GM18868 (cell line): ENCODE measurements around the gene AKAP13.

Experiments
- ATAC-seq: cut with Tn5 transposase; IDR thresholded peaks from one replicate; pipeline ENCODE4 v1.9.1; 2021; ENCODE audit warnings: mild to moderate bottlenecking, moderate library complexity; ENCODE audit not compliant: unreplicated experiment

Gene AKAP13

DNA sequence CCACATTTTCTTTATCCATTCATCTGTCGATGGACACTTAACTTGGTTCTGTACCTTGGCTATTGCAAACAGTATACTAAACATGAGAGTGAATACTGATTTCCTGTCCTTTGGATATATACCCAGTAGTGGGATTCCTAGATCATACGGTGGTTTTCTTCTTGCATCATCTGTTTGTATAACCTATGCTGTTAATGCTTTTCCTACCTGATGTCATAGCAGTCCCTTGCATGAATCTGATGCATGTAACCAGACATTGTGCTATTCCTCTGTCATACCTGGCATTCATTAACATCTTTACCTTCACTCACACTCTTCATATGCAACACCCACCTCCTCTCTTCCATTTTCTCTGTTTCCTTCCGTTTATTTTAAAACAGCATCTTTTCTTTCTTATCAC lies 229.1 kb downstream of the AKAP13 start:
- ATAC-seq = no peak

DNA sequence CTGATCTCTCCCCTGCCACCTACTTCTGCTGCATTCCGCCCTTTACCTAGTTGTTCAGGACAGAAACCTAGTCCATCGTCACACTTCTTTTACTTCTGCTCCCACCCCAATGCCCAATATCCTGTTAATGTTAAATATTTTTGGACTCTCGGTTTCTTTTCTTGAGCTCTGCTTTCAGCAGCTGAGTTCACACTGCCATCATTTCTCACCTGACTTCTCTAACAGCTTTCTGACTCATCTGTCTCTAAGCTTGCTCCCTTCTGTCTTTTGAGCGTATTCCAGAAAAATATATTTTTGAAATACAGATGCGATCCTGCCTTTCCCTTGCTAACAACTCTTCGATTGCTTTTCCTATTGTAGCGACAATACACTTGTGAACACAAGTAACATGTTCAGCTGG lies 231.0 kb downstream of the AKAP13 start:
- no peak for ATAC-seq

DNA sequence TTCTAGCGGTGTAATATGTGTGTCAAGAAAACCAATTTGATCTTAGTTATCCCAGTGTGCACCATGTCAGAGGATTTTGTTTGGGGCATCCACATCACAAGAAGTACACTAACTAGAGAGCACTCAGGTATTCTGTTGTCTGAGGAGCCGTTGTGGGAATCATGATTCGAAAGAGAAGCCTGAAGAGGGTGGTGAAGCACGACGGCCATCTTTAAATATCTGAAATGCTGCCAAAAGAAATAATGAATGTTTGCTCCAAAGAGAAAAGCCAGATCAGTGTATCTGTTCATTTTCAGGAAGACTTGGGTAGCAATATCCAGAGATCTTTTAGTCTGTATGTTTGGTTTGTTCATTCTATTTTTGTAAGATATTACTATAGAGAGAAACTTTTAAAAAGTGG lies 233.7 kb downstream of the AKAP13 start:
- no peak for ATAC-seq

DNA sequence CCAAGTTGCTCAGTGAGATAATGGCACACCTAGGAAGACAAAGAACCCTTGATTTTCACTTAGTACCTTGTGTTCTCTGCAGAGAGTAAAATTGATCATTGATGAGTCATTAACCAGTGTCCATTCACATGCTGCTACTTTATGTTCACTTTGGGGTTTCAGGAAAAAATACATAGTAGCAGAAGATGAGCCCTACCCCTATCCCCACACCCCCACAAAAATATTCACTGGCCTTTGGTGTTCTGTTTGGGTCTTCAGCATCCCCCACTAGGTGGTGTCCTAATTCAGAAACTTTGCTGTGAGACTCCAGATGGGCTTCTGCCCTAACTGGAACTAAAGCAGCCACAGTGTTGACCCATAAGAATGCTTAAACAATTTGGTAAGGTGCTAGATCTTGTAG lies 235.5 kb downstream of the AKAP13 start:
- ATAC-seq = peak; percentile 60

DNA sequence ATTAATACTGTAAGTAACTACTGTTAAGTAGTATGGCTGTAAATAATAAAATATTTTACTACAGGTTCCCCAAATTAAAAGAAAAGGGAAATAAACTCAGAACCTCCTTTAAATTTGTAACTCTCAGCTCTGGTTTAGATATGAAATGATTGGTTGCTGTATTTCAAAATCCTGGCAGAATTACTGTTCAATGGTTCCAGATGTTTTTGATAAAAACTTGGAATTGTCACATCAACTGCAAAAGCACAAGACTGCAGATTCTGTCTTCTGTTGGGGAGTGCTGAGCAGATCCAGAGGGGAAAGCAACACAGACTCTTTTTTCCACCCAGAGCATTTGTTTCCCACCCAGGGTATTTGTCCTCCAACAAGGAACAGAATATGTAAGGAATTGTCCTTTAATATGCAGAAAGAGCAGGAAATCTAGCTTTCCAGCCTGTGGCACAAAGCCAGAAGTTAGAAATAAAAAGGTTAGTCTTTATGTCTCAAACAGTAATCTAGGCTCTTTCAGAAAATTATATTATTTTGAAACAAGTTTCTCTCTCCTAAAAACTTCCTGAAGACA lies 236.2 kb downstream of the AKAP13 start:
- no peak for ATAC-seq

DNA sequence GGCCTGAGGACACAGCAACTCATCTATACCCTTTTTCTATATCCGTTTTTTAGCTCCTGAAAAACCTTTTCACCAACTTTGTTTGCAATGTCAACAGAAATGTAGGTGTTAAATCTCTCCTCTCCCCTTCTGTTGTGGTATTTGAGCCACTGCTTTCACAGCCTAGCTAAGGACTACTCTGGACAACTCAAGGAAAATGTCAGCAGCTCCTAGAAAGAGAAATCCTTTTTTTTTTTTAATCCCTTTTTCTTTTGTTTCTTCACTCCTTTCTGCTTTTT lies 237.8 kb downstream of the AKAP13 start:
- no peak for ATAC-seq

DNA sequence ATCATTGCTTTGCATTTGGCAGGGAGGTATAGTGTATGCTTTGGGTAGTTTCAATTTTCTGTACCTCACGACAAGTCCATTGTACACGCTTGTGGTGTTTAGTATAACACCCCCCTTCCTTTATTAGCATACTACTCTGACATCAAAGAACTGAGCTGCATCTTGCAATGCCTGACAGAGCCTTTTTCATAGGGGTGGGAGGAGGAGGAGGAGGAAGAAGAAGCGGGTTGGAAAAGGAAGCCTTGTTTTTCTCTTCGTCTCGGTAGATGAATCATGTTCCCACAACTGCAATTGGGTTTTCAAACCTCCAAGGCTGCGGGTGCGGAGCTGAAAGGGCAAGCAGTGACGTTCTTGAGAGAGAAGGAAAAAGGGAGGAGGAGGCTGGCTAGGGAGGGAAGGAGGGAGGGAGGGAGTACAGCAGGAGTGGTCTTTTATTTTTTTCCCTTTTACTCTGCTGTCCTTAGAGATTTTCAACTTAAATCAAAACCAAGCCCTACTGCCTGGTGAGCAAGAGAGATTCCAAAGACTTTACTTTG lies 238.6 kb downstream of the AKAP13 start:
- ATAC-seq = peak; percentile 77

DNA sequence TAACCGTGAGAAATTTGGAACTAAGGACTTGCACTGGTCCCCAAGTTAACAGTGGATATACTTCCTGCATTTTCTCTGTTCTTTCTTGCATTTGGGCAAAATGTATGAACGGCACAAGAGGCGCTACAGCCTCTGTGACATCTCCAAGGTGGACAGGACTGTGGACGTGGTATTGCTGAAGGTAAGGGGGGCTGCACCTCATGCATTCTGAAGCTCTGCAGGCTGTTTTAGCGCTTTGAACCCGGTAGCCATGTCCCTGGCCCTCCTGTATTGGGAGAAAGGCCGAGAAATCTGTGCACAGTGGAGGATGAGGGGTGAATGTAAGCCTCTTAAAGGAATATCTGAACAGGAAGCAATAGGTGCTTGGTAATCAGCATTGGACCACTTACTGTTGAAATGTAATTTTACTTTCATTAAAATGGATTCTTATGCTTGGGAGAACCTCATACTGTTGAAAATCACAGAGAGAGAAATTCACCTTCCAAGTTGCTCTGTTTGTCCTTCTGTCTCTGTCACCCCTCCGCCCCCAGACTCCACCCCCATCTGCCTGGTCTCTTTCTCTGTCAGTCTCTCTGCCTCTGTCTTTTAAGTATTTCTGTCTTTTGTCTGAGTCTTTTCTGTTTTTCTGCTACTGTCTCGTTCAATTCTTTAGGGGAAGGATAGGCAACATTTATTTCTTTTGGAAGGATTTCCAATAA lies 239.7 kb downstream of the AKAP13 start:
- no peak for ATAC-seq

DNA sequence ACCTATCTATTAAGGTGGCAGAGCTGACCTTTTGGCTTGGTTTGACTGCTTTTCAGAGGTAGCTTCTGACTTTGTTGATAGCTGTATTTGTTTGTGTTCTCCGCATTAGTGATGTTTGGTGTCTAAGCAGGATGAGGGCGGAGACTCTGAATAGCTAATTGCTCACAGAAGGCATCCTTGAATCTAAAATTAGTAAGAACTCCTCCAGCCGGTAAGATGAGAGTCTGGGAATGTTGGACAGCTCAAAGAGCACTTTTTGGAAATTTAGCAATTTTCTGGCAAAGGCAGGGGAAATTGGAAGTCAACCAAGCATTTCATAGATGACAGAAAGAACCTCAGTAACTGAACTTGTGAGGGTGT lies 240.3 kb downstream of the AKAP13 start:
- no peak for ATAC-seq

DNA sequence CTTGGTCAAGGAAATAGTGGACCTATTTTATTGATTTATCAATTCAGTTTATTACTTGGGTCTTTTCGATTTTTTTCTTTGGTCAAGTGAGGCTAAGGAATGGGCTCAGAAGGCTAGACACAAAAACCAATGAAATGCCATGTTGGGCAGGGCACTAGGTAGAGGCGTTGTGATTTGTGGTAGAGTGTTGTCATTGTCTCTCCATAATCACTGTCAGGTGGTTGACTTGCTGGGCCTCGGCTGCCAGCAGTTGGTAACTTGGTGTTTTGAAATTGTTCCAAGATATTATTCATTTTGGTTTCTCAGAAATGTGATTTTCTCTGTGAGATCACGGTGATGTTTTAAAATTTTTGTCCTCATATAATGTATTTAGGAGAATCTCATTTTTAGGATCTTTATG lies 240.7 kb downstream of the AKAP13 start:
- ATAC-seq = no peak

DNA sequence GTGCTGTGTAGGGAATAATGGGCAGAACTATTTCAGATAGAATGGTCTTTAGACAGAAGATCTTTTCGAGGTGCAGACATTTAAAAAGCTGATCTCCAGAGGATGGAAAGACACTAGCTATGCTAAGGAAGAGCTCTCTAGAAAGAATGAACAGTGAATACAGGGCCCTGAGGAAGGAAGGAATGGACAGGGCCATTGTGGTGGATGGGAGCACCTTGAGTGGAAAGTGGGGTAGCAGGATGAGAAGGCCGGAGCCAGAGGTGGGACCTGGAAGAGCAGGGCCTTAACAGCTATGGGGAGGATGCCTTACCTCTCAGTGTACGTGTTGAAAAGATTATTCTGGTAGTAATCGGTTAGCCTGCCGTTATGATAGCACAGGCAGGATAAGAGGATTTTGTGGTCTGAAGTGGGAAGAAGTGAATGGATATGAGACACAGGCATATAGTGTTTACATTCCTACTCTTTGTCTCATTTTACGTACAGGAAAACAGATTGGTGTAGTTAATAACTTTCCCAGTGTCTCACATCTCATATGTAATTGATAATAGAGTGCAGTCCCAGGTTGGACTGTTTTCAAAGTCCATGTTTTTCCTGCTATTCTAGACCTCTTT lies 241.9 kb downstream of the AKAP13 start:
- ATAC-seq = no peak

DNA sequence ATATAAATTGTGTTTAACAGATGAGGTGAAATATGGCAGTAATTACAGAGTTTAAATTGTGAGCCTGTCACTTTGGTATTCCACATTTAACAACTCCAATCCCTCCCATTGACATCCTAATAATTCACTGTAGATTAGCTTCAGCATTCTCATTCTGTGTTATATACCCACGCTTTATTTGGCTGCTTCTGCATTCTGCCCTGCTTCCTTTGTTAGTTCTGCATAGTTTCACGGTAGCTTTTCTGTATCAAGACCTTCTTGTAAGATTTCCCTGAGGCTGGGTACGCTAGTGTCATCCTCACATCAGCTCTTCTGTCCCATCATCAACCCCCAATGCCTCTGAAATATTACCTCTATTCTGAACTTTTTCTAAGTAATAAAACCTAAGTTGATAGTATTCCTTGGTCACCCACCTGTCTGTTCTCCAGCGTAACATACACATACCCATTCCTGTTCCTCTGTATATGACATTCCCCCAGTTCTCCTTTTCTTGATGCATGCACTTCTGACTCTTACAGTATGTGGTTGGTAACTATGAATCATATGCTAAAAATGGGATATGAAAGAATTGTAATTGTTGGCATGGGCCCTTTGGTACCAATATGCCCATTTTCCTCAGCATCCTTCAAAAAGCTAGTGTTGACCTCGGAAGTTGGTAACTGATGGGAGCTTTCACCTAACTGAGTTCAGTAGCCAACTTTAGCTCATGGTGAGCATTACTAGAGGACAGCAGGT lies 243.1 kb downstream of the AKAP13 start:
- no peak for ATAC-seq

DNA sequence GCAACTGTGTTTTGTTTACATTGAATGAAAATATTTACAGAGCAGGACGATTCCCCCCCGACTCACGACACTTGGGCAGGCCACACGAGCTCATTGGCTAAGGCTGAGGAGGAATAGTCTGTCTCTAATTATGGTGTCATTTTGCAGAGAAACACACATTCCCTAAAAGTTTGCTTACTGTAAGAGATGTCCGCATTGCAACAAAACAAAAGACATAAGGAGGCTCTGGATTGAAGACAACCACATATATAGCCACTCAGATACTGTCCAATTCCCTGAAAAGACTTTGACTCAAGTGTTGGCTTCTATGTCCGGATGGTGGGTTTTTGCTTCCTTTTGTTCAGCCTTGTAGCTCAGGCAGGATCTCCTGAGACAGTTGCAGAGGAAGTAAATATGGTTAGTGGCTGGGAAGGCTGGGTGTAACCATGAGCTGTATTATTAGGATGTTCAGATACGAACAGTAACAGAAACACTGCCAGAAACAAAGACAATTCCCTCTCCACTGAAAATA lies 243.9 kb downstream of the AKAP13 start:
- no peak for ATAC-seq

DNA sequence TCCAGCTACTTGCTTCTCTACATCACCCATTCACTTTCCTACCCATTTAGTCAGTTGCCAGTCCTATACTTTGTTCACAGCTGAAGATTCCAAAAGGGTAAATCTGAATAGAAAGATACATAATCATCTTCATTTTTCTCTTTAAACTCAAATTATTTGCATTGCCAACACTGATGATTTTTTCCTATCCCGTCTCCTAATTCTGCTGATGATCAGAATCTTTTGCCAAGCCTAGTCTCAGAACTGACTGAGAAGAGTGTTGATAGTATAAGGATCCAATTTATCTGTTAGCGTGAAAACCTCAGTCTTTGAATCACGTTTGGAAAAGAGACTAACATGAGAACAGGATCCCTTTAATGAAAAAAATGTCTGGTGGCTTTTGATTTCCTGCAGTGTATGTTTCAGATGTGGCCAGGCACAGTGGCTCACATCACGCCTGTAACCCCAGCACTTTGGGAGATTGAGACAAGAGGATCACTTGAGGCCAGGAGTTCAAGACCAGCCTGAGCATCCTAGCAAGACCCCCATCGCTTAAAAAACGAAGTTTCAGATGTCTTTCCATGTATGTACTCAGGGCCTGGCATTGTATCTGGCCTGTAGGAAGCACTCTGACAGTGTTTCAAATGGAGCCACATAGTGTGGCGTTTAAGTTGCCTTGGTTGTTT lies 244.9 kb downstream of the AKAP13 start:
- ATAC-seq = peak; percentile 5

DNA sequence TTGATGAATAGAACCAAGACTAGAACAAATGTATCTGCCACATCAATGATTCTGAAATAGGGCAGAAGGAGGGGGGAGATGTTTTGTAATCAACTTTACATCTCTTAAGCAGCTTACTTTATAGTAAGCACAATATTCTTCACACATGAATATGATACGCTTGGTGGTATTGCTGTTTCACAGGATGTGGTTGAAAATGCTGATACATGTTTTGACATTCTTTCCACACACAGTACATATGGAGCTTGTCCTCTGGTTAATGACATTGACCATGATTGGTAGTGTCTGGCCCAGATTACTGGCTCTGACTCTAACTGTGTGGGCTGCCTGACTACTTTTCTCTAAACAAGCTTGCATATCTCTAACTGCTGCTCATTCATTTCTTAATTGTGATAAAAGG lies 245.5 kb downstream of the AKAP13 start:
- peak; percentile 76 for ATAC-seq

DNA sequence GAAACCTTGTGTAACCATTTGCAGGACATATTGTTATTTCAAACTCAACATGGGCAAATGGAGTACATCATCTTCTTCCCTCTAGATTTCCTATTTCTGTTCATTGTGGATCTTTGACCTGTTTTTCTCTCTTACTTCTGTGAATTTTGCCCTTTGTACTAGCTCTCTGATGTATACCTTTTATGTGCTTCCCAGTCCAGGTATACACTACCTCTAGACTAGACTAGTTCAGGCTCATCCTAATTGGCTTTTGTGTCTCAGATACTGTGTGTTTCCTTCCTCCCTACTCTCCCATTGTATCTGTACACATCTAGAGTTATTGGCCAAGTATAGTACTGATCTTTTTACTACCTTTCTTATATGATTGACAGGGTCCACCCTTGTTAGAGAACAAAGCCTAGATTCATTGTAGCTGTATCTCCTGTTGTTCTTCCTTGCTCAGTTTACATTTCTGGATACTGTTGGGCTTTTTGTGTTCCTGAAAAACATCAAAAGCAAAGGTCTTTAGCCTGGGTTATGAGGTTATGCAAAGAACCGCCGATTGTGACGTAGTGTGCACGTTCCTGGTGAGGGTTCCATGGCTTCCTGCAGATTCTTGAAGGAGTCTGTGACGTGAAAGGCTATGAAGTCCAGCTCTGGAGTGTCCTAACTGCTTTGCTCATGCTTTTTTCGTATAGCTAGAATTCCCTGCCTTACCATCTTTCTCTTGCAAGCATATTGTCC lies 247.0 kb downstream of the AKAP13 start:
- ATAC-seq = no peak

DNA sequence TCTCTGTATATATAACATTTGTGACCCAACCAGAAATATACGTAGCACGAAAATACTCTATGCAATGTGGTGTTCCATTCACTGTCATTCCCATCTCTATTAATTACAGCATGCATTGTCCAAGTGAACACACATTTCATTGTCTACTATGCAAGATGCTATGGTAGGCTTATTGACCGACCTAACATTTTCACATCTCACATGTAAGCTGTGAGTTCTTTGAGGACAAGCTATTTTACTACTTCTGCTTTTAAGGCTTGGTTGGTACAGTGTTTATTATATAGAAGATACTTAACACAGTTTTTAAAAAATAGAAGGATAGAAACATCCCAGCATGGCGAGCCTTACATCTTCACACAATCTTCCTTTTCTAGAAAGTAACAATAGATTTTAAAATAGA lies 249.9 kb downstream of the AKAP13 start:
- ATAC-seq = no peak

DNA sequence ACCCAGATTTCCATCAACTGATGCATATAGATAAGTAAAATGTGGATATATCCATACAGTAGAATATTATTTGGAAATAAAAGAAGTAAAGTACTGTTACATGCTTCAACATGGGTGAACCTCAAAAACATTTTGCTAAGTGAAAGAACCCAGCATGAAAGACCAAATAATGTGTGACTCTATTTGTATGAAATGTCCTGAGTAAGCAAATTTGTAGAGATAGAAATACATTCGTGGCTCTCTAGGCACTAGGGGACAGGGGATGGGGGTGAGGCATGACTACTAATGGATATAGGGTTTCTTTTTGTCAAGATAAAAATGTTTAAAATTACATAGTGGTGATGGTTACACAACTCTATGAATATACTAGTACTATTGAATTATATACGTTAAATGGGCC lies 250.6 kb downstream of the AKAP13 start:
- no peak for ATAC-seq

DNA sequence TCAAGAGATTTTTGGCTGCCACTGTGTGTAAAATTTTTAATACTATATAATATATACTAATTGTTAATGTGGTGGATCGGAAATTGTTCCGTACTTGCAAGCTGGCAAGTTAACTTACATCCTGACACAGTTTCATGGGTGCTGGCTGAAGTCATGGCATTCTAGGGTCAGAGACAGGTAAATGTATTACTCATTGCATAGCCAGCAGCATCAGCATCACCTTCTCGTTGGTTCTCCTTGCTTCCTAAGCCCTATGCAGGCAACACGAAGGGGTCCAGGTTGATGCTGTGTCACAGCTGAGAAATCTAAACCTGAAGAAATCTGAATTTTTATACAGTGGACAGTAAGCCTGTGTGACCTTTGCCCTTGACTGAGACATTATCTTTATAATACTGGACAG lies 251.6 kb downstream of the AKAP13 start:
- no peak for ATAC-seq

DNA sequence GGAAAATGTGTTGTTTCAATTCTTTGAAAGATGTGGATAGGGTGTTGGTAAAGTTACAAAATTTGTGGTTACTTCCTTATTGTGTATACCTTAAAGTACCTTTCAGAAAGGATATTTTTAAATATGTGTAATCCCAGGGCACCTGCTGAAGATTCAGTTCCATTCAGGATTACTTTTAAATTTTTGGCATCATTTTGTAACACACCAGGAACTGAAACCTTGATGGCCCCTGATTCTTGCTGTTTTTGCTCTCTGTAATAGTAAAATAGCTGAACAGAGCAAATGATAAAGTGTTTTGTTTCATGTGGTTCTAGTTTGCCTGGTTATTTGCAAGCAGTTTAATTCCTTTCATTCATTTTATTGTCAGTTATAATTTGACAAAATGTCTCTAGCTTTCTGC lies 253.5 kb downstream of the AKAP13 start:
- ATAC-seq = no peak

DNA sequence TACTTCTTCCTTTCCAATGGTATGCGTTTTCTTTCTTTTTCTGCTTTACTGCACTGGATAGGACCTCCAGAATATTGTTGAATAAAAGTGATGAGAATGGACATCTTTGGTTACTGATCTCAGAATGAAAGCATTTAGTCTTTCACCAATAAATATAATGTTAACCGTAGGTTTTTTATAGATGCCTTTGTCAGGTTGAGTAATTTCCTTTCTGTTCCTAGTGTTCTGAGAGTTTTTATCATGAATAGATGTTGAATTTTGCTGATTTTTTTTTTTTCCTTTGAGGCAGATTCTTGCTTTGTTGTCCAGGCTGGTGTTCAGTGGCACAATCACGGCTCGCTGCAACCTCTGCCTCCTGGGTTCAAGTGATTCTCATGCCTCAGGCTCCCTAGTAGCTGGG lies 255.9 kb downstream of the AKAP13 start:
- ATAC-seq = no peak
